SK-N-SH (cell line): Measurements from ENCODE around the gene RBBP4. TPM values are rescaled to one million over a fixed set of nuclear protein-coding genes. Genes with fewer than 3 reads are reported as not detected.

Experiments
- CTCF ChIA-PET: fragments of 300-600, 350-600 bp; formaldehyde crosslinking; extraction: SDS; loops from one replicate; lab custom pipeline; 2021; lab: Yijun Ruan, JAX
- POLR2A ChIA-PET: fragments of 350-600 bp; sonication (Branson Sonifier 250); formaldehyde crosslinking; extraction: SDS; loops from one replicate; lab custom pipeline; 2020; ENCODE audit warnings: antibody characterized with exemption, inconsistent platforms; lab: Yijun Ruan, JAX
- DNase-seq: peaks from one replicate; pipeline ENCODE4 v3.0.0; 2012
- H2AFZ ChIP-seq: fragments of 200-600 bp; sonication (generic); 2 replicates; pipeline ENCODE4 v1.8.1; 2016; ENCODE audit warnings: antibody characterized with exemption, mild to moderate bottlenecking, low read depth
- H3F3A ChIP-seq: fragments of 200-600 bp; sonication (generic); replicated peaks from 2 replicates; pipeline ENCODE3; 2016; ENCODE audit warnings: antibody characterized with exemption, mild to moderate bottlenecking; ENCODE audit not compliant: insufficient read depth
- H3K27ac ChIP-seq, 2 experiments: fragments of 200-500 bp in 1 of 2; fragments of 200-600 bp in 1 of 2; sonication (Bioruptor generic) in 1 of 2; sonication (generic), shearing (Covaris generic) in 1 of 2; 2 replicates each; pipeline versions ENCODE4 v1.5.1 to v1.6.1; 2014 to 2016; ENCODE audit warnings: low read depth in 2 of 2, inconsistent platforms in 1 of 2, low read length in 1 of 2, mild to moderate bottlenecking in 1 of 2, mixed read lengths in 1 of 2
- H3K27me3 ChIP-seq: fragments of 200-600 bp; sonication (generic), shearing (Covaris generic); 2 replicates; pipeline ENCODE4 v1.6.1; 2016; ENCODE audit warnings: mixed run types; ENCODE audit not compliant: insufficient read depth
- H3K36me3 ChIP-seq, 2 experiments: fragments of 200-500 bp in 1 of 2; fragments of 200-600 bp in 1 of 2; sonication (Bioruptor generic) in 1 of 2; sonication (generic) in 1 of 2; replicated peaks in 1 of 2; 2 replicates each; pipeline versions ENCODE3 to v1.5.1; 2014 to 2016; ENCODE audit warnings: low read length in 1 of 2, mild to moderate bottlenecking in 1 of 2; ENCODE audit not compliant: insufficient read depth in 2 of 2, control insufficient read depth in 1 of 2
- H3K4me1 ChIP-seq, 2 experiments: fragments of 200-500 bp in 1 of 2; fragments of 200-600 bp in 1 of 2; sonication (Bioruptor generic) in 1 of 2; sonication (generic), shearing (Covaris generic) in 1 of 2; 2 replicates each; pipeline versions ENCODE4 v1.5.1 to v1.6.1; 2014 to 2016; ENCODE audit warnings: low read depth in 1 of 2, low read length in 1 of 2, mixed run types in 1 of 2; ENCODE audit not compliant: insufficient read depth in 2 of 2, control insufficient read depth in 1 of 2
- H3K4me2 ChIP-seq: fragments of 200-600 bp; sonication (generic), shearing (Covaris generic); 2 replicates; pipeline ENCODE4 v1.6.1; 2017; ENCODE audit warnings: mixed run types
- H3K4me3 ChIP-seq, 2 experiments: fragments of 200-500 bp in 1 of 2; fragments of 200-600 bp in 1 of 2; sonication (Bioruptor generic) in 1 of 2; sonication (generic), shearing (Covaris generic) in 1 of 2; 2 replicates each; pipeline versions ENCODE4 v1.5.1 to v1.8.1; 2014 to 2016; ENCODE audit warnings: low read depth in 2 of 2, inconsistent platforms in 1 of 2, low read length in 1 of 2, mild to moderate bottlenecking in 1 of 2, mixed read lengths in 1 of 2, moderate library complexity in 1 of 2
- H3K79me2 ChIP-seq: fragments of 200-600 bp; sonication (generic); 2 replicates; pipeline ENCODE4 v1.8.1; 2017; ENCODE audit warnings: mild to moderate bottlenecking; ENCODE audit not compliant: insufficient read depth
- H3K9ac ChIP-seq: fragments of 200-600 bp; sonication (generic); 2 replicates; pipeline ENCODE4 v1.6.1; 2017; ENCODE audit warnings: mixed run types
- H3K9me2 ChIP-seq: fragments of 200-600 bp; sonication (generic); 2 replicates; pipeline ENCODE4 v1.6.1; 2017; ENCODE audit warnings: mixed run types
- H3K9me3 ChIP-seq: fragments of 200-600 bp; sonication (generic); 2 replicates; pipeline ENCODE4 v1.6.1; 2017; ENCODE audit warnings: mixed run types, mild to moderate bottlenecking, moderate library complexity
- H4K20me1 ChIP-seq: fragments of 200-600 bp; sonication (generic); 2 replicates; pipeline ENCODE4 v1.6.1; 2017; ENCODE audit warnings: mild to moderate bottlenecking, mixed run types; ENCODE audit not compliant: insufficient read depth
- ELF1 ChIP-seq: IDR thresholded peaks from 2 replicates; pipeline ENCODE4 v1.4.0; 2012
- FOSL2 ChIP-seq: IDR thresholded peaks from 2 replicates; pipeline ENCODE4 v1.4.0; 2012; ENCODE audit warnings: low read depth, mild to moderate bottlenecking, moderate library complexity, borderline replicate concordance
- FOXM1 ChIP-seq: IDR thresholded peaks from 2 replicates; pipeline ENCODE4 v1.4.0; 2012; ENCODE audit warnings: low read depth, mild to moderate bottlenecking
- IRF3 ChIP-seq: fragments of 150-350 bp; IDR thresholded peaks from 2 replicates; pipeline ENCODE4 v1.6.1; 2016; ENCODE audit warnings: mild to moderate bottlenecking, low read depth, low read length
- MAX ChIP-seq: IDR thresholded peaks from 2 replicates; pipeline ENCODE4 v1.4.0; 2012; ENCODE audit warnings: low read depth
- MXI1 ChIP-seq: IDR thresholded peaks from 2 replicates; pipeline ENCODE4 v1.6.1; 2012; ENCODE audit warnings: mild to moderate bottlenecking, low read depth, low read length, improper control_type of control experiment
- RCOR1 ChIP-seq: fragments of 150-350 bp; IDR thresholded peaks from 2 replicates; pipeline ENCODE4 v1.6.1; 2017; ENCODE audit warnings: antibody characterized with exemption, low read length
- REST ChIP-seq: IDR thresholded peaks from 2 replicates; pipeline ENCODE4 v1.6.1; 2012; ENCODE audit warnings: mild to moderate bottlenecking, low read depth, low read length, moderate library complexity
- RFX5 ChIP-seq: IDR thresholded peaks from 2 replicates; pipeline ENCODE4 v1.6.1; 2012; ENCODE audit warnings: mild to moderate bottlenecking, improper control_type of control experiment, low read length
- SMC3 ChIP-seq: IDR thresholded peaks from 2 replicates; pipeline ENCODE4 v1.6.1; 2012; ENCODE audit warnings: low read depth, low read length, improper control_type of control experiment
- WGBS: methylation state at CpG from one replicate; pipeline ENCODE4 v1.1.6; 2017; ENCODE audit warnings: low lambda C conversion rate; 5-methylcytosine and 5-hydroxymethylcytosine counted together
- polyA plus RNA-seq, 3 experiments: library from polyadenylated mRNA; depleted of rRNA; stranded (reverse); fragments of >200 nt; gene quantifications; 2 replicates each; pipeline ENCODE4 v1.2.3, GENCODE V29; 2012

The RBBP4 gene
- polyA plus RNA-seq, 1 of the 3 experiments (the other 2 are of a cell fraction), result 108 TPM

GRCh38 chr1:32716312-32717148 lies 65.5 kb downstream of the RBBP4 start (continued):
- no peak for TF ChIP-seq REST
- no peak for TF ChIP-seq MXI1
- TF ChIP-seq SMC3, result no peak
- TF ChIP-seq MAX, result no peak
- TF ChIP-seq FOSL2, result no peak

GRCh38 chr1:32717503-32717902 lies 66.5 kb downstream of the RBBP4 start:
- no peaks in the 10 kb centered on the region for H3K36me3 ChIP-seq
- no peaks in the 10 kb centered on the region for H3K9me2 ChIP-seq

More at GRCh38 chr1:32717503-32717902, 66.5 kb downstream of the RBBP4 start:
- Histone ChIP-seq H3K79me2 (no peaks in the 10 kb centered on the region), H3K9ac (no peak overlapping the region), H3K27me3 (no peaks in the 10 kb centered on the region), H3K4me2 (no peak overlapping the region), H3F3A (no peaks in the 10 kb centered on the region), H4K20me1 (no peaks in the 10 kb centered on the region), H3K27ac (no peak overlapping the region), H2AFZ (no peak overlapping the region), H3K4me3 (no peak overlapping the region), H3K9me3 (no peaks in the 10 kb centered on the region), H3K4me1 (peaks cover 0 to 4% of the 10 kb centered on the region in 2 experiments; a peak in 1 of 4 replicates)
- TF ChIP-seq FOXM1 (no peak), MXI1 (no peak), RFX5 (no peak), ELF1 (no peak), RCOR1 (no peak), IRF3 (no peak)
- CTCF ChIA-PET, result interaction anchor here (1.2 to 18.9 kb wide), 3 partner anchors 12 to 58 kb away, joined by 3 to 392 read pairs (median 3); no protein-coding TSS in a partner anchor
- no peak for DNase-seq
- POLR2A ChIA-PET, result no interaction called here
- WGBS, result 96% methylated on average over 4 of the region's 4 CpGs
